Keratinocyte (primary cell): ENCODE results near the gene TAF1B. TPM values are rescaled to one million over a fixed set of nuclear protein-coding genes. Genes with fewer than 3 reads are reported as not detected.

Source experiments
- DNase-seq: peaks from one replicate; pipeline ENCODE4 v3.0.0-alpha.2; 2011; ENCODE audit warnings: low read depth, missing footprints, low spot score
- FAIRE-seq: peaks from 2 replicates; lab custom pipeline; 2011; peaks lifted over from hg19 to GRCh38; lab: Jason Lieb, UNC
- H2AFZ ChIP-seq: 2 replicates; pipeline ENCODE4 v1.6.0; 2012; ENCODE audit warnings: low read length, control low read depth, inconsistent platforms; ENCODE audit not compliant: control insufficient read depth
- H3K27ac ChIP-seq: 2 replicates; pipeline ENCODE4 v1.5.1; 2011; ENCODE audit warnings: low read length; ENCODE audit not compliant: control insufficient read depth, insufficient read depth
- H3K27me3 ChIP-seq: 3 replicates; pipeline ENCODE4 v1.6.0; 2011; ENCODE audit warnings: low read length; ENCODE audit not compliant: control insufficient read depth, insufficient read depth; ENCODE audit errors: extremely low read depth
- H3K36me3 ChIP-seq, 2 experiments: 2 replicates in 1 of 2; 3 replicates in 1 of 2; pipeline ENCODE4 v1.5.1; 2011; ENCODE audit warnings: low read length in 2 of 2, mild to moderate bottlenecking in 1 of 2; ENCODE audit not compliant: control insufficient read depth in 2 of 2, insufficient read depth in 2 of 2; ENCODE audit errors: extremely low read depth in 1 of 2
- H3K4me1 ChIP-seq: 3 replicates; pipeline ENCODE4 v1.5.1; 2011; ENCODE audit warnings: low read length; ENCODE audit not compliant: control insufficient read depth, insufficient read depth; ENCODE audit errors: extremely low read depth
- H3K4me2 ChIP-seq: 3 replicates; pipeline ENCODE4 v1.6.0; 2011; ENCODE audit warnings: low read depth, low read length; ENCODE audit not compliant: control insufficient read depth, insufficient read depth; ENCODE audit errors: extremely low read depth
- H3K4me3 ChIP-seq, 3 experiments: fragments of 200-600 bp in 1 of 3; sonication (generic) in 1 of 3; 2 replicates in 2 of 3; 3 replicates in 1 of 3; pipeline ENCODE4 v1.5.1; 2011 to 2016; ENCODE audit warnings: low read length in 3 of 3, mild to moderate bottlenecking in 3 of 3, control low read depth in 2 of 3, inconsistent platforms in 1 of 3, low read depth in 1 of 3, mixed read lengths in 1 of 3, mixed run types in 1 of 3, moderate library complexity in 1 of 3; ENCODE audit not compliant: control insufficient read depth in 2 of 3, insufficient read depth in 2 of 3; ENCODE audit errors: extremely low read depth in 1 of 3
- H3K79me2 ChIP-seq: 2 replicates; pipeline ENCODE4 v1.6.0; 2012; ENCODE audit warnings: low read length; ENCODE audit not compliant: control insufficient read depth, insufficient read depth
- H3K9ac ChIP-seq: 3 replicates; pipeline ENCODE4 v1.6.0; 2011; ENCODE audit warnings: low read length; ENCODE audit not compliant: control insufficient read depth, insufficient read depth; ENCODE audit errors: extremely low read depth
- H3K9me1 ChIP-seq: 3 replicates; pipeline ENCODE4 v1.6.0; 2011; ENCODE audit warnings: low read length; ENCODE audit not compliant: control insufficient read depth, insufficient read depth; ENCODE audit errors: extremely low read depth
- H3K9me3 ChIP-seq: 2 replicates; pipeline ENCODE4 v1.5.1; 2012; ENCODE audit warnings: low read depth, low read length; ENCODE audit not compliant: control insufficient read depth
- H4K20me1 ChIP-seq: 3 replicates; pipeline ENCODE4 v1.6.0; 2011; ENCODE audit warnings: low read length; ENCODE audit not compliant: control insufficient read depth, insufficient read depth; ENCODE audit errors: extremely low read depth
- CTCF ChIP-seq, 3 experiments: IDR thresholded peaks in 1 of 3; conservative IDR thresholded peaks in 1 of 3; optimal IDR thresholded peaks in 1 of 3; 2 replicates in 2 of 3; 3 replicates in 1 of 3; pipeline versions ENCODE3 to v1.5.1; 2011; ENCODE audit warnings: low read length in 3 of 3, mild to moderate bottlenecking in 3 of 3, moderate library complexity in 2 of 3, control low read depth in 1 of 3, inconsistent platforms in 1 of 3; ENCODE audit not compliant: insufficient read depth in 2 of 3; ENCODE audit errors: extremely low read depth in 1 of 3
- EZH2 ChIP-seq: IDR thresholded peaks from one replicate; pipeline ENCODE4 v1.6.1; 2012; ENCODE audit warnings: inconsistent platforms, mild to moderate bottlenecking, low read length, moderate library complexity
- dilution Hi-C: fragments of 300-500 bp; cut with MboI; formaldehyde crosslinking; loops from one replicate; pipeline ENCODE4 v1.7.0; 2020; ENCODE audit warnings: low sequenced_read_pairs; ENCODE audit not compliant: extremely low pct_ligation_motif_present
- polyA plus RNA-seq, 5 experiments: library from polyadenylated mRNA; depleted of rRNA in 3 of 5; stranded (reverse) in 3 of 5; stranded (forward) in 1 of 5; unstranded in 1 of 5; fragments of >200 nt; gene quantifications; 1 replicate in 1 of 5; 2 replicates in 3 of 5; 3 replicates in 1 of 5; pipeline versions ENCODE4 v1.2.1 to v1.2.3, GENCODE V29; 2011 to 2012; ENCODE audit warnings: missing spikeins in 2 of 5, low read depth in 1 of 5, low replicate concordance in 1 of 5

Gene TAF1B
- polyA plus RNA-seq, 1 donor (not counting 4 experiments of a cell fraction or from before 2014, with no cell fraction given): 16.5 TPM

- no peak for DNase-seq
- no peak overlapping the region for H3K4me2 ChIP-seq
- no peak overlapping the region for H2AFZ ChIP-seq
- no peaks in the 10 kb centered on the region for H4K20me1 ChIP-seq
- H3K79me2 ChIP-seq: no peaks in the 10 kb centered on the region
- no peaks in the 10 kb centered on the region for H3K27me3 ChIP-seq
- no peak overlapping the region for H3K27ac ChIP-seq
- no peaks in the 10 kb centered on the region for H3K9me1 ChIP-seq
- no peak for FAIRE-seq
- H3K9me3 ChIP-seq: no peaks in the 10 kb centered on the region
- H3K9ac ChIP-seq: no peak overlapping the region
- H3K4me1 ChIP-seq: peaks cover 17% of the 10 kb centered on the region
- H3K4me3 ChIP-seq: no peak overlapping the region
- H3K36me3 ChIP-seq: no peaks in the 10 kb centered on the region
- TF ChIP-seq EZH2 (no peak), CTCF (optimal IDR thresholded peaks at IDR 0.05 in 1 of 3, IDR thresholded peaks at IDR 0.05 in 1 of 3, conservative IDR thresholded peaks at IDR 0.05 in 1 of 3; ENCODE audit: extremely low read depth in 1 of 3, insufficient read depth in 2 of 3, low read length in 3 of 3) (no peak)
- dilution Hi-C loops: no loop called here
These were observed 21.3 kb upstream of the TAF1B start for GRCh38 chr2:9821805-9822445.

GRCh38 chr2:9824441-9824840, 18.8 kb upstream of the TAF1B start:
- H3K9me1 ChIP-seq: no peaks in the 10 kb centered on the region
- H3K27me3 ChIP-seq: no peaks in the 10 kb centered on the region
- H3K79me2 ChIP-seq: no peaks in the 10 kb centered on the region
- H3K9ac ChIP-seq: no peak overlapping the region
- dilution Hi-C loops: no loop called here
- no peak overlapping the region for H3K4me3 ChIP-seq
- H4K20me1 ChIP-seq: no peaks in the 10 kb centered on the region
- H3K36me3 ChIP-seq: no peaks in the 10 kb centered on the region
- no peak for FAIRE-seq
- no peak overlapping the region for H3K4me2 ChIP-seq
- peaks cover 16% of the 10 kb centered on the region for H3K4me1 ChIP-seq
- H2AFZ ChIP-seq: no peak overlapping the region
- no peak for DNase-seq
- TF ChIP-seq CTCF (optimal IDR thresholded peaks at IDR 0.05 in 1 of 3, IDR thresholded peaks at IDR 0.05 in 1 of 3, conservative IDR thresholded peaks at IDR 0.05 in 1 of 3; ENCODE audit: extremely low read depth in 1 of 3, insufficient read depth in 2 of 3, low read length in 3 of 3): no peak
- no peak for TF ChIP-seq EZH2
- H3K9me3 ChIP-seq: no peaks in the 10 kb centered on the region
- no peak overlapping the region for H3K27ac ChIP-seq
